Body of pancreas (tissue), 4 donors: ENCODE measurements around the gene PLA2G2C. TPM values are rescaled to one million over a fixed set of nuclear protein-coding genes. Genes with fewer than 3 reads are reported as not detected.

ENCODE experiments used
- ATAC-seq: fragments of 150-250 bp; one replicate; pipeline ENCODE4 v1.9.1; 2016
- DNase-seq, 4 donors: peaks; one replicate each; pipeline ENCODE4 v3.0.0-alpha.2; 2019
- H3K27ac ChIP-seq, 4 donors: fragments of 200-600 bp; sonication (generic); 1 replicate in 3 of 4; 2 replicates in 1 of 4; pipeline versions ENCODE4 v1.5.1 to v1.6.1; 2016 to 2019; ENCODE audit warnings: mild to moderate bottlenecking in 1 of 4, mixed read lengths in 1 of 4, moderate library complexity in 1 of 4
- H3K27me3 ChIP-seq, 2 donors: fragments of 200-600 bp; sonication (generic); one replicate each; pipeline ENCODE4 v1.6.0; 2016; ENCODE audit warnings: mild to moderate bottlenecking in 1 of 2
- H3K36me3 ChIP-seq, 2 donors: fragments of 200-600 bp; sonication (generic); replicated peaks in 1 of 2; 2 replicates each; pipeline ENCODE4 v1.5.1; 2016; ENCODE audit warnings: low read depth in 2 of 2; ENCODE audit not compliant: insufficient read depth in 1 of 2
- H3K4me1 ChIP-seq: fragments of 200-600 bp; sonication (generic); one replicate; pipeline ENCODE4 v1.6.0; 2016
- H3K4me3 ChIP-seq, 2 donors: fragments of 200-600 bp; sonication (generic); 1 replicate in 1 of 2; 2 replicates in 1 of 2; pipeline ENCODE4 v1.5.1; 2016 to 2019
- H3K9me3 ChIP-seq, 3 donors: fragments of 200-600 bp; sonication (generic); 1 replicate in 2 of 3; 2 replicates in 1 of 3; pipeline ENCODE4 v1.5.1; 2016
- POLR2A ChIP-seq, 3 donors: fragments of 450-650 bp; IDR thresholded peaks; one replicate each; pipeline ENCODE4 v1.6.1; 2016; ENCODE audit warnings: antibody characterized with exemption in 3 of 3, mild to moderate bottlenecking in 2 of 3
- WGBS, 2 donors: methylation state at CpG; one replicate each; pipeline ENCODE4 v1.1.5; 2017; 5-methylcytosine and 5-hydroxymethylcytosine counted together
- intact Hi-C: fragments of 100-400 bp; cut with DNase I; formaldehyde crosslinking; loops from one replicate; pipeline ENCODE4 v1.15.1; 2023
- total RNA-seq, 2 donors: library from RNA; depleted of rRNA; stranded (reverse); fragments of >200 nt; gene quantifications; one replicate each; pipeline ENCODE4 v1.1.0, GENCODE V29; 2016
- TF ChIP-seq, protein P1 (sequence below), 7 experiments: fragments of 450-650 bp in 4 of 7; fragments of 200-600 bp in 3 of 7; sonication (generic) in 3 of 7; IDR thresholded peaks; one replicate each; pipeline ENCODE4 v1.5.1; 2016 to 2019; ENCODE audit warnings: antibody characterized with exemption in 7 of 7

Gene PLA2G2C
- total RNA-seq, 2 donors from 2014 or later = not detected

DNA sequence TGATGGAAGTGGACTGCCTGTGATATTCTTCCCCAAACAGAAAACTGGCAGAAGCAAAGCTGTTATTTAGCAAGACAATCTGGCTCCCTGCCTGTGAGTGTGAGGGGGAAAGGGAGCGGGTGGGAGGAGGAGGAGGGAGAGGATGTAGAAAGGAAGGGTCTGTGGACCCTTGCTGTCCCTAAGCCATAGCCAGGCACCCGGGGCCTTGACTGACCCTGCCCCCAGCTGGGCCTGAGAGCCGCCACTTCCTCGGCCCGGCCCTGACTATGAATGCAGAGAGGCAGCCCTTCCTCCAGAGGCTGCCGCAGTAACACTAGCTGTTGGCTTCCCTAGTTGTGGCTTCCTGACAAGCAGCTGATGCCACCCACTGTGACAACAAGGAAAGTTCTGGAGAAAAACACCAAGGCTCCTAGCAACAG is 33.3 kb downstream of the PLA2G2C start:
- peaks cover 19% of the 10 kb centered on the region for H3K4me1 ChIP-seq
- H3K27ac ChIP-seq = no peak overlapping the region
- 71 to 80% methylated on average over 2 to 6 of the region's 6 CpGs for WGBS, 2 donors
- TF ChIP-seq POLR2A (IDR thresholded peaks at IDR 0.05) = no peak
- TF ChIP-seq, protein P1, sequence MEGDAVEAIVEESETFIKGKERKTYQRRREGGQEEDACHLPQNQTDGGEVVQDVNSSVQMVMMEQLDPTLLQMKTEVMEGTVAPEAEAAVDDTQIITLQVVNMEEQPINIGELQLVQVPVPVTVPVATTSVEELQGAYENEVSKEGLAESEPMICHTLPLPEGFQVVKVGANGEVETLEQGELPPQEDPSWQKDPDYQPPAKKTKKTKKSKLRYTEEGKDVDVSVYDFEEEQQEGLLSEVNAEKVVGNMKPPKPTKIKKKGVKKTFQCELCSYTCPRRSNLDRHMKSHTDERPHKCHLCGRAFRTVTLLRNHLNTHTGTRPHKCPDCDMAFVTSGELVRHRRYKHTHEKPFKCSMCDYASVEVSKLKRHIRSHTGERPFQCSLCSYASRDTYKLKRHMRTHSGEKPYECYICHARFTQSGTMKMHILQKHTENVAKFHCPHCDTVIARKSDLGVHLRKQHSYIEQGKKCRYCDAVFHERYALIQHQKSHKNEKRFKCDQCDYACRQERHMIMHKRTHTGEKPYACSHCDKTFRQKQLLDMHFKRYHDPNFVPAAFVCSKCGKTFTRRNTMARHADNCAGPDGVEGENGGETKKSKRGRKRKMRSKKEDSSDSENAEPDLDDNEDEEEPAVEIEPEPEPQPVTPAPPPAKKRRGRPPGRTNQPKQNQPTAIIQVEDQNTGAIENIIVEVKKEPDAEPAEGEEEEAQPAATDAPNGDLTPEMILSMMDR (IDR thresholded peaks at IDR 0.05) = no peak
- intact Hi-C loops = no loop called here
- no peaks in the 10 kb centered on the region for H3K36me3 ChIP-seq
- ATAC-seq (no peak), DNase-seq (peak in 2 of 4 donors; percentile 11 to 47)
- no peaks in the 10 kb centered on the region for H3K9me3 ChIP-seq
- H3K4me3 ChIP-seq = no peak overlapping the region
- no peaks in the 10 kb centered on the region for H3K27me3 ChIP-seq

DNA sequence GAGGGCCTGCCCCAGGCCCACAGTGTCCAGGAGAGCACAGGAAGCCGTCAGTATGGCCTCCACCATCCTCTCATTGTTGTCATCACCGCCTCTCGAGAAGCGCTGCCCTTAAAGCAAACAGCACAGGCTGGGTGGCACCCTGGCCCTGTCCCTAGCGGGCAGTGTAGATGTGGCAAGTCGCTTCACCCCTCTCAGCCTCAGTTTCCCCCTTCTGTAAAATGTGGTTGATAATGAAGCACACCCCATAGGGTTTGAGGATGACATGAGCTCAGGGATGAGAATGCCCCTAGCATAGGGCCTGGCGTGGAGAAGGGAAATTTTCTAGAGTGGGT is 33.8 kb downstream of the PLA2G2C start:
- no peaks in the 10 kb centered on the region for H3K9me3 ChIP-seq
- no peaks in the 10 kb centered on the region for H3K27me3 ChIP-seq
- H3K36me3 ChIP-seq = no peaks in the 10 kb centered on the region
- no peak overlapping the region for H3K4me3 ChIP-seq
- DNase-seq (no peak), ATAC-seq (peak; percentile 8)
- no peak for TF ChIP-seq POLR2A (IDR thresholded peaks at IDR 0.05)
- TF ChIP-seq, protein P1 (IDR thresholded peaks at IDR 0.05) = no peak
- intact Hi-C loops = no loop called here
- H3K4me1 ChIP-seq = peaks cover 19% of the 10 kb centered on the region
- WGBS, 2 donors = 39 to 55% methylated on average over 6 to 7 of the region's 7 CpGs
- H3K27ac ChIP-seq = no peak overlapping the region

GRCh38 chr1:20151906-20152598 is 34.3 kb downstream of the PLA2G2C start:
- H3K36me3 ChIP-seq = no peaks in the 10 kb centered on the region
- TF ChIP-seq, protein P1 (IDR thresholded peaks at IDR 0.05) = peak; percentile 77 to 93 (median 90)
- TF ChIP-seq POLR2A (IDR thresholded peaks at IDR 0.05) = no peak
- no peaks in the 10 kb centered on the region for H3K27me3 ChIP-seq
- ATAC-seq = peak; percentile 85
- no peak overlapping the region for H3K4me3 ChIP-seq
- H3K4me1 ChIP-seq = peaks cover 19% of the 10 kb centered on the region
- 2 to 16% methylated on average over 3 to 29 of the region's 29 CpGs for WGBS, 2 donors
- peak; percentile 80 to 83 (median 83) for DNase-seq
- no peak overlapping the region for H3K27ac ChIP-seq
- intact Hi-C loops = no loop called here
- H3K9me3 ChIP-seq = no peaks in the 10 kb centered on the region

DNA sequence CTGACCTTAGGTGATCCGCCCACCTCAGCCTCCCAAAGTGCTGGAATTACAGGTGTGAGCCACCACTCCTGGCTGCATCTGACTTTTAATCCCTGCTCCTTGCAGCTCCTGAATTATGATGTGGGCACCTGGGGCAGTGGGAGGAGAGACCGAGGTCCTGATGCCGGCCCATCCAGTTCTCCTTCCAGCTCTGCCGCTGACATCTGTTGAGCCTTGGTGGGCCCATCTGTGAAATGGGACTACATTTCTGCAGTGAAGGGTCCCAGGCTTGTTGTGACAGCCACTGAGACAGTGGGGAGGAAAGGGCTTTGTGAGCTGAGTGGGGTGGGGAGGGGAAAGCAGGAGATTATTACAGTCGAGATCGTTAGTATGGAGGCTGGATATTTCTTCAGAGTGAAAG is 35.3 kb downstream of the PLA2G2C start:
- TF ChIP-seq, protein P1 (IDR thresholded peaks at IDR 0.05) = no peak
- TF ChIP-seq POLR2A (IDR thresholded peaks at IDR 0.05) = no peak
- no peak for ATAC-seq
- Histone ChIP-seq H3K4me3 (no peak overlapping the region), H3K9me3 (no peaks in the 10 kb centered on the region), H3K4me1 (peaks cover 19% of the 10 kb centered on the region), H3K27ac (no peak overlapping the region), H3K36me3 (no peaks in the 10 kb centered on the region), H3K27me3 (no peaks in the 10 kb centered on the region)
- intact Hi-C loops = no loop called here
- peak in 1 of 4 donors; percentile 4 for DNase-seq
- 71 to 85% methylated on average over 5 of the region's 6 CpGs for WGBS, 2 donors

DNA sequence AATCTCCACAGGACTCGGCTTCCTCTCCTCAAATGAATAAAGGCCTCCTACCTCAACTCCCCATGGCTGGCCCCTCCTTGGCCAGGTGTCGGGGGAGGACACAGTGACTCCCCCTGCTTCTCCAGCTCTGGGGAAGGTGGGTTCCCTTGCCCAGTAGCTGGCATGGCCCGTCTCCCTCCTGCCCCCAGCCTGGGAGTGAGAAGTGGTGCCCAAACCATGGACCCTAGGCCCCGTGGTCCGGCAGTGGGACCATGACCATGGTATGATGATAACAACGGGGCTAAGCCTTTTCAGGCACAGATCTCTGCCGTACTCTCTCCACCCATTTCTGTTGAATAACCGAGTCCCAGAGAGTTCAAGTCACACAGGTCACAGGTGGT is 36.0 kb downstream of the PLA2G2C start:
- Histone ChIP-seq H3K4me1 (peaks cover 19% of the 10 kb centered on the region), H3K27me3 (no peaks in the 10 kb centered on the region), H3K4me3 (no peak overlapping the region), H3K36me3 (no peaks in the 10 kb centered on the region), H3K9me3 (no peaks in the 10 kb centered on the region), H3K27ac (no peak overlapping the region)
- peak in 1 of 4 donors; percentile 7 for DNase-seq
- TF ChIP-seq, protein P1 (IDR thresholded peaks at IDR 0.05) = no peak
- no peak for TF ChIP-seq POLR2A (IDR thresholded peaks at IDR 0.05)
- intact Hi-C loops = no loop called here
- 74 to 90% methylated on average over 7 of the region's 8 CpGs for WGBS, 2 donors
- ATAC-seq = no peak
